Right lobe of liver (tissue), 4 donors: ENCODE data around the gene RAPGEF2.

Experiments used
- POLR2A ChIP-seq: fragments of 450-650 bp; IDR thresholded peaks from one replicate; pipeline ENCODE4 v1.6.1; 2017; ENCODE audit warnings: antibody characterized with exemption, mild to moderate bottlenecking
- TF ChIP-seq, protein P1 (sequence below), 4 donors: fragments of 200-600 bp in 3 of 4; fragments of 450-650 bp in 1 of 4; IDR thresholded peaks; one replicate each; pipeline versions ENCODE4 v1.5.1 to v1.8.0; 2016 to 2022; ENCODE audit warnings: antibody characterized with exemption in 4 of 4, mild to moderate bottlenecking in 2 of 4
- donor health status: DM: no; HTN: no; CAD: no.
- donor health status: DM: no; HTN: no; CAD: no.
- donor health status: DM: no; HTN: yes; CAD: no.

DNA sequence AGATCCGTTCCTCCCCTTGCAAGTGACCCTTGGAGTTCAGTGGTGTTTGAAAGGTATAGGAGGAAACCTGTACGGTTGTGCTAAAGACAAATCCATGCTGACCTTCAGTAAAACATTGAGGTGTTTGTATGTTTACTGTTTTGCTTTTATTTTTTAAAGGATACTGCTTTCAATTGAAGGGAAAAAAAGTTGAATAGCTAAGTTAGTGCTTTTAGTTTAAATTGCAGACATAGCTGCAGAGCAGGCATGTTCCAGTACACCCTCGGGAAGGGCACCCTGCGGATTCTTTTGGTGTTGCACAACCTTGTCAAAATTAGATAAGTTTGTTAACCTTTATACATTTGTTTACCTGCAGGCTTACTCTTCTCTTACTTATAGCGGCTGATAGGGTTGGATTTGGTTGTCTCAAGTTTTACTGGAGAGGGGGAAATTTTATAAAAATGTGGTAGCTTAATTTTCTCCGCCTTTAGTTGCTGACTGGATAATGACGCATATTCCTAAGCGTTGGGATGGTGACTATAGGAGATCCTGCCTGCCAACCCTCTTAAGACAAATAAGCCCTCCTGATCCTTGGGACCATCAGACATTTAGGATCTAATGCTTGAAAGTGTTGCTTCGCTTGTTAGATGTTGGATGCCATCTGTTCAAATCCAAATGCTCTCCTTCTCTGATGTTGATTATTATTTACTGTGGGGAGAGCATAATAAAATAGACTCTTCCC lies 2.0 kb downstream of the RAPGEF2 start:
- TF ChIP-seq POLR2A, result no peak
- TF ChIP-seq, protein P1, sequence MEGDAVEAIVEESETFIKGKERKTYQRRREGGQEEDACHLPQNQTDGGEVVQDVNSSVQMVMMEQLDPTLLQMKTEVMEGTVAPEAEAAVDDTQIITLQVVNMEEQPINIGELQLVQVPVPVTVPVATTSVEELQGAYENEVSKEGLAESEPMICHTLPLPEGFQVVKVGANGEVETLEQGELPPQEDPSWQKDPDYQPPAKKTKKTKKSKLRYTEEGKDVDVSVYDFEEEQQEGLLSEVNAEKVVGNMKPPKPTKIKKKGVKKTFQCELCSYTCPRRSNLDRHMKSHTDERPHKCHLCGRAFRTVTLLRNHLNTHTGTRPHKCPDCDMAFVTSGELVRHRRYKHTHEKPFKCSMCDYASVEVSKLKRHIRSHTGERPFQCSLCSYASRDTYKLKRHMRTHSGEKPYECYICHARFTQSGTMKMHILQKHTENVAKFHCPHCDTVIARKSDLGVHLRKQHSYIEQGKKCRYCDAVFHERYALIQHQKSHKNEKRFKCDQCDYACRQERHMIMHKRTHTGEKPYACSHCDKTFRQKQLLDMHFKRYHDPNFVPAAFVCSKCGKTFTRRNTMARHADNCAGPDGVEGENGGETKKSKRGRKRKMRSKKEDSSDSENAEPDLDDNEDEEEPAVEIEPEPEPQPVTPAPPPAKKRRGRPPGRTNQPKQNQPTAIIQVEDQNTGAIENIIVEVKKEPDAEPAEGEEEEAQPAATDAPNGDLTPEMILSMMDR (IDR thresholded peaks at IDR 0.05), result no peak
